ENCODE measurements around the gene TLR4.

The TLR4 gene

GRCh38 chr9:117704024-117704575 lies at the start of gene TLR4:
Gene TLR4, plus strand, starts transcription at chr9:117704403. Its CDS starts 70 bp downstream, at chr9:117704473.
- DNase-seq: peak in 48 of 56 donors; percentile 4 to 76 (median 35)

- DNase-seq: peak in 8 of 56 donors; percentile 1 to 50 (median 6)
These were observed 48.2 kb upstream of the TLR4 start for GRCh38 chr9:117656002-117656401.

- no peak for DNase-seq
These were observed 41.6 kb upstream of the TLR4 start for GRCh38 chr9:117662651-117663050.

- DNase-seq: no peak
These were observed 39.8 kb upstream of the TLR4 start for GRCh38 chr9:117664419-117664818.

- DNase-seq: no peak
These were observed 38.4 kb upstream of the TLR4 start for GRCh38 chr9:117665601-117666385.

- no peak for DNase-seq
These were observed 32.7 kb upstream of the TLR4 start for GRCh38 chr9:117671468-117671867.

- no peak for DNase-seq
These were observed 31.8 kb upstream of the TLR4 start for GRCh38 chr9:117672369-117672768.

- DNase-seq: no peak
These were observed 26.6 kb upstream of the TLR4 start for GRCh38 chr9:117677572-117677971.

GRCh38 chr9:117678871-117679270 lies 25.3 kb upstream of the TLR4 start:
- no peak for DNase-seq

GRCh38 chr9:117679416-117679815 lies 24.8 kb upstream of the TLR4 start:
- no peak for DNase-seq

GRCh38 chr9:117681888-117682287 lies 22.3 kb upstream of the TLR4 start:
- DNase-seq: no peak

- DNase-seq: no peak
These were observed 21.1 kb upstream of the TLR4 start for GRCh38 chr9:117682955-117683710.

GRCh38 chr9:117687532-117687931 lies 16.7 kb upstream of the TLR4 start:
- DNase-seq: no peak

- no peak for DNase-seq
These were observed 12.8 kb upstream of the TLR4 start for GRCh38 chr9:117691367-117691766.

- no peak for DNase-seq
These were observed 8.0 kb upstream of the TLR4 start for GRCh38 chr9:117696154-117696553.

- DNase-seq: no peak
These were observed 7.2 kb upstream of the TLR4 start for GRCh38 chr9:117697046-117697445.

- DNase-seq: no peak
These were observed 666 bp upstream of the TLR4 start for GRCh38 chr9:117703537-117703936.

GRCh38 chr9:117704597-117704996 lies 394 bp downstream of the TLR4 start:
- DNase-seq: no peak

GRCh38 chr9:117705386-117705785 lies 1.2 kb downstream of the TLR4 start:
- DNase-seq: no peak

GRCh38 chr9:117706421-117707116 lies 2.4 kb downstream of the TLR4 start:
- no peak for DNase-seq

- DNase-seq: no peak
These were observed 3.4 kb downstream of the TLR4 start for GRCh38 chr9:117707561-117707960.

- DNase-seq: no peak
These were observed 5.7 kb downstream of the TLR4 start for GRCh38 chr9:117709936-117710335.

All from nucleus accumbens (tissue), 56 donors.